ENCODE data around the gene PIK3AP1.
A peak's percentile ranks its signal among the peaks of the same experiment; 100 is the strongest.
"Not testable (repeated sequence)": the region's sequence is repeated elsewhere in the genome, so short reads cannot be mapped to it uniquely, and the experiment has no call there.

The PIK3AP1 gene

GRCh38 chr10:96720422-96721206, at the start of gene PIK3AP1:
Gene PIK3AP1, minus strand, starts transcription at chr10:96720514. Its CDS starts 120 bp downstream, at chr10:96720394.
- peaks cover 36% of the 10 kb centered on the region for H3K27me3 ChIP-seq (ENCODE audit: insufficient read depth, low read length)
- H2AFZ ChIP-seq (ENCODE audit: low read length, unreplicated experiment): peak within 1 kb of the TSS; percentile 11
- H3K4me1 ChIP-seq (ENCODE audit: control insufficient read depth, insufficient read depth, low read length, unreplicated experiment): no peaks in the 10 kb centered on the region
- peak within 1 kb of the TSS; percentile 68 for H3K4me3 ChIP-seq (ENCODE audit: low read depth, low read length)
- no peaks in the 10 kb centered on the region for H3K79me2 ChIP-seq (ENCODE audit: control insufficient read depth, insufficient read depth, low read length, unreplicated experiment)
- no peak within 1 kb of the TSS for H3K27ac ChIP-seq (ENCODE audit: low read depth, low read length)
- no peaks in the 10 kb centered on the region for H3K36me3 ChIP-seq (ENCODE audit: insufficient read depth, low read length)

GRCh38 chr10:96768136-96768535, 47.8 kb upstream of the PIK3AP1 start:
- H3K36me3 ChIP-seq (ENCODE audit: insufficient read depth, low read length): no peaks in the 10 kb centered on the region
- no peak overlapping the region for H3K27ac ChIP-seq (ENCODE audit: low read depth, low read length)
- no peaks in the 10 kb centered on the region for H3K27me3 ChIP-seq (ENCODE audit: insufficient read depth, low read length)
- H3K4me3 ChIP-seq (ENCODE audit: low read depth, low read length): no peak overlapping the region
- no peaks in the 10 kb centered on the region for H3K4me1 ChIP-seq (ENCODE audit: control insufficient read depth, insufficient read depth, low read length, unreplicated experiment)
- H3K79me2 ChIP-seq (ENCODE audit: control insufficient read depth, insufficient read depth, low read length, unreplicated experiment): no peaks in the 10 kb centered on the region
- no peak overlapping the region for H2AFZ ChIP-seq (ENCODE audit: low read length, unreplicated experiment)

- H3K27me3 ChIP-seq (ENCODE audit: insufficient read depth, low read length): no peaks in the 10 kb centered on the region
- no peaks in the 10 kb centered on the region for H3K36me3 ChIP-seq (ENCODE audit: insufficient read depth, low read length)
- no peaks in the 10 kb centered on the region for H3K79me2 ChIP-seq (ENCODE audit: control insufficient read depth, insufficient read depth, low read length, unreplicated experiment)
- H3K4me1 ChIP-seq (ENCODE audit: control insufficient read depth, insufficient read depth, low read length, unreplicated experiment): no peaks in the 10 kb centered on the region
- no peak overlapping the region for H3K4me3 ChIP-seq (ENCODE audit: low read depth, low read length)
- H2AFZ ChIP-seq (ENCODE audit: low read length, unreplicated experiment): no peak overlapping the region
- no peak overlapping the region for H3K27ac ChIP-seq (ENCODE audit: low read depth, low read length)
Measured at GRCh38 chr10:96767611-96768010, 47.3 kb upstream of the PIK3AP1 start.

GRCh38 chr10:96765406-96766240, 45.3 kb upstream of the PIK3AP1 start:
- no peak overlapping the region for H2AFZ ChIP-seq (ENCODE audit: low read length, unreplicated experiment)
- no peak overlapping the region for H3K4me3 ChIP-seq (ENCODE audit: low read depth, low read length)

GRCh38 chr10:96764425-96765060, 44.2 kb upstream of the PIK3AP1 start:
- Histone ChIP-seq H2AFZ (ENCODE audit: low read length, unreplicated experiment) (no peak overlapping the region), H3K4me1 (ENCODE audit: control insufficient read depth, insufficient read depth, low read length, unreplicated experiment) (peaks cover 4% of the 10 kb centered on the region), H3K79me2 (ENCODE audit: control insufficient read depth, insufficient read depth, low read length, unreplicated experiment) (no peaks in the 10 kb centered on the region), H3K4me3 (ENCODE audit: low read depth, low read length) (no peak overlapping the region), H3K36me3 (ENCODE audit: insufficient read depth, low read length) (no peaks in the 10 kb centered on the region), H3K27ac (ENCODE audit: low read depth, low read length) (no peak overlapping the region), H3K27me3 (ENCODE audit: insufficient read depth, low read length) (no peaks in the 10 kb centered on the region)

More at GRCh38 chr10:96765406-96766240, 45.3 kb upstream of the PIK3AP1 start:
- no peaks in the 10 kb centered on the region for H3K36me3 ChIP-seq (ENCODE audit: insufficient read depth, low read length)
- H3K27me3 ChIP-seq (ENCODE audit: insufficient read depth, low read length): no peaks in the 10 kb centered on the region
- no peaks in the 10 kb centered on the region for H3K79me2 ChIP-seq (ENCODE audit: control insufficient read depth, insufficient read depth, low read length, unreplicated experiment)
- no peak overlapping the region for H3K27ac ChIP-seq (ENCODE audit: low read depth, low read length)
- H3K4me1 ChIP-seq (ENCODE audit: control insufficient read depth, insufficient read depth, low read length, unreplicated experiment): peaks cover 4% of the 10 kb centered on the region

- no peak overlapping the region for H2AFZ ChIP-seq (ENCODE audit: low read length, unreplicated experiment)
- H3K4me3 ChIP-seq (ENCODE audit: low read depth, low read length): no peak overlapping the region
- no peaks in the 10 kb centered on the region for H3K27me3 ChIP-seq (ENCODE audit: insufficient read depth, low read length)
- H3K4me1 ChIP-seq (ENCODE audit: control insufficient read depth, insufficient read depth, low read length, unreplicated experiment): peaks cover 4% of the 10 kb centered on the region
- H3K79me2 ChIP-seq (ENCODE audit: control insufficient read depth, insufficient read depth, low read length, unreplicated experiment): no peaks in the 10 kb centered on the region
- H3K27ac ChIP-seq (ENCODE audit: low read depth, low read length): no peak overlapping the region
- no peaks in the 10 kb centered on the region for H3K36me3 ChIP-seq (ENCODE audit: insufficient read depth, low read length)
Measured at GRCh38 chr10:96758423-96758822, 38.1 kb upstream of the PIK3AP1 start.

- Histone ChIP-seq H3K4me3 (ENCODE audit: low read depth, low read length) (no peak overlapping the region), H3K36me3 (ENCODE audit: insufficient read depth, low read length) (no peaks in the 10 kb centered on the region), H3K79me2 (ENCODE audit: control insufficient read depth, insufficient read depth, low read length, unreplicated experiment) (no peaks in the 10 kb centered on the region), H3K4me1 (ENCODE audit: control insufficient read depth, insufficient read depth, low read length, unreplicated experiment) (peaks cover 2% of the 10 kb centered on the region), H3K27ac (ENCODE audit: low read depth, low read length) (no peak overlapping the region), H3K27me3 (ENCODE audit: insufficient read depth, low read length) (no peaks in the 10 kb centered on the region), H2AFZ (ENCODE audit: low read length, unreplicated experiment) (no peak overlapping the region)
Measured at GRCh38 chr10:96756111-96756903, 36.0 kb upstream of the PIK3AP1 start.

GRCh38 chr10:96753956-96754355, 33.6 kb upstream of the PIK3AP1 start:
- Histone ChIP-seq H3K36me3 (ENCODE audit: insufficient read depth, low read length) (no peaks in the 10 kb centered on the region), H3K79me2 (ENCODE audit: control insufficient read depth, insufficient read depth, low read length, unreplicated experiment) (no peaks in the 10 kb centered on the region), H3K4me1 (ENCODE audit: control insufficient read depth, insufficient read depth, low read length, unreplicated experiment) (no peaks in the 10 kb centered on the region), H3K4me3 (ENCODE audit: low read depth, low read length) (no peak overlapping the region), H3K27me3 (ENCODE audit: insufficient read depth, low read length) (no peaks in the 10 kb centered on the region), H2AFZ (ENCODE audit: low read length, unreplicated experiment) (no peak overlapping the region), H3K27ac (ENCODE audit: low read depth, low read length) (no peak overlapping the region)

GRCh38 chr10:96752375-96752774, 32.1 kb upstream of the PIK3AP1 start:
- no peaks in the 10 kb centered on the region for H3K36me3 ChIP-seq (ENCODE audit: insufficient read depth, low read length)
- H3K4me1 ChIP-seq (ENCODE audit: control insufficient read depth, insufficient read depth, low read length, unreplicated experiment): no peaks in the 10 kb centered on the region
- no peak overlapping the region for H2AFZ ChIP-seq (ENCODE audit: low read length, unreplicated experiment)
- H3K27me3 ChIP-seq (ENCODE audit: insufficient read depth, low read length): no peaks in the 10 kb centered on the region
- no peak overlapping the region for H3K27ac ChIP-seq (ENCODE audit: low read depth, low read length)
- no peaks in the 10 kb centered on the region for H3K79me2 ChIP-seq (ENCODE audit: control insufficient read depth, insufficient read depth, low read length, unreplicated experiment)
- peak overlapping the region; percentile 14; the same call in 1 of the 2 replicates for H3K4me3 ChIP-seq (ENCODE audit: low read depth, low read length)

GRCh38 chr10:96750316-96750715, 30.0 kb upstream of the PIK3AP1 start:
- not testable (repeated sequence) for H2AFZ ChIP-seq (ENCODE audit: low read length, unreplicated experiment); H3K79me2 ChIP-seq (ENCODE audit: control insufficient read depth, insufficient read depth, low read length, unreplicated experiment); H3K27ac ChIP-seq (ENCODE audit: low read depth, low read length); H3K4me1 ChIP-seq (ENCODE audit: control insufficient read depth, insufficient read depth, low read length, unreplicated experiment); H3K27me3 ChIP-seq (ENCODE audit: insufficient read depth, low read length); H3K36me3 ChIP-seq (ENCODE audit: insufficient read depth, low read length); H3K4me3 ChIP-seq (ENCODE audit: low read depth, low read length)

Data from ACC112 (cell line).